AG04449 (cell line): Measurements from ENCODE around the gene PRR5L.

ENCODE experiments used
- CTCF ChIA-PET: fragments of 350-600 bp; formaldehyde crosslinking; extraction: SDS; loops from one replicate; lab custom pipeline; 2021; ENCODE audit warnings: antibody characterized with exemption; lab: Yijun Ruan, JAX
- POLR2A ChIA-PET: fragments of 400-600, 350-600 bp; formaldehyde crosslinking; extraction: SDS; loops from one replicate; lab custom pipeline; 2020; ENCODE audit warnings: antibody characterized with exemption, inconsistent platforms; lab: Yijun Ruan, JAX
- DNase-seq: peaks from one replicate; pipeline ENCODE4 v3.0.0-alpha.2; 2010; ENCODE audit warnings: low read depth, low spot score
- H3K4me3 ChIP-seq: 2 replicates; pipeline ENCODE4 v1.5.1; 2011; ENCODE audit warnings: low read depth, mild to moderate bottlenecking, control low read depth, low read length
- TF ChIP-seq, protein P1 (sequence below): IDR thresholded peaks from one replicate; pipeline ENCODE4 v1.5.1; 2011; ENCODE audit warnings: mild to moderate bottlenecking, moderate library complexity, low read length, control low read depth, inconsistent platforms; ENCODE audit not compliant: insufficient read depth; ENCODE audit errors: missing control alignments

The PRR5L gene

DNA sequence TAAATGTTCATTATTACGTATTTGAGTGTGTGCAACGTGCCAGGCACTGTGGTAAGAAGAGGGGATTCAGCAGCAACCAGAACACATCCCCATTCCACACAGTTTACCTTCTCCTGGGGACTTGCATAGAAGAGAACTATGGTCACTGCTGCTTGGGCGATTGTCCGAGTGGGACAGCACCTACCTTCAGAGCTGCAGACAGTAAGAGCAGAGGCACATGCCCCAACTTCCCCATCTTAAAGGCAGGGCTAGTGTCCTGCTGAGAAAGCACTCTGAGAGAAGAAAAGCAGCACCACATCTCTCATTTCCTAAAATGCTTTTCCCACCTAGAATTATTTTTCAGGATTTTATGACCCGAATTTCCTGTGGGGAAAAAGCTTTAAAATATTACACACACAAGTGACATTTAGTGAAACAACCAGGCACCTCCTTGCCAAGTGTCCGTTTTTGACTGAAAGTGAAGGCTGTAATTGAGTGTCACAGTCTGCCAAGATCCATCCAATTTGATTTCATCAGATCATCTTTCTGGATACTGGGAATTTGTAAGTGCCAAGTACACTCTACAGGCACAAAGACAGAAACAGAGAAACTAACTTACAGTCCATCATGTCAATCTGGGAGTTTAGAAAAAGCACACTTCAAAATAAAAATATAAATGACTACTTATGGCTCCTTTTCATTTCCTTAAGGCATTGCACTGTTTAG is 189.4 kb downstream of the PRR5L start:
- POLR2A ChIA-PET = no interaction called here
- CTCF ChIA-PET = interaction anchor here (1.2 to 2.3 kb wide), 4 partner anchors 8 to 193 kb away, joined by 4 to 18 read pairs (median 10); no protein-coding TSS in a partner anchor
- DNase-seq = no peak
- TF ChIP-seq, protein P1, sequence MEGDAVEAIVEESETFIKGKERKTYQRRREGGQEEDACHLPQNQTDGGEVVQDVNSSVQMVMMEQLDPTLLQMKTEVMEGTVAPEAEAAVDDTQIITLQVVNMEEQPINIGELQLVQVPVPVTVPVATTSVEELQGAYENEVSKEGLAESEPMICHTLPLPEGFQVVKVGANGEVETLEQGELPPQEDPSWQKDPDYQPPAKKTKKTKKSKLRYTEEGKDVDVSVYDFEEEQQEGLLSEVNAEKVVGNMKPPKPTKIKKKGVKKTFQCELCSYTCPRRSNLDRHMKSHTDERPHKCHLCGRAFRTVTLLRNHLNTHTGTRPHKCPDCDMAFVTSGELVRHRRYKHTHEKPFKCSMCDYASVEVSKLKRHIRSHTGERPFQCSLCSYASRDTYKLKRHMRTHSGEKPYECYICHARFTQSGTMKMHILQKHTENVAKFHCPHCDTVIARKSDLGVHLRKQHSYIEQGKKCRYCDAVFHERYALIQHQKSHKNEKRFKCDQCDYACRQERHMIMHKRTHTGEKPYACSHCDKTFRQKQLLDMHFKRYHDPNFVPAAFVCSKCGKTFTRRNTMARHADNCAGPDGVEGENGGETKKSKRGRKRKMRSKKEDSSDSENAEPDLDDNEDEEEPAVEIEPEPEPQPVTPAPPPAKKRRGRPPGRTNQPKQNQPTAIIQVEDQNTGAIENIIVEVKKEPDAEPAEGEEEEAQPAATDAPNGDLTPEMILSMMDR = no peak
- H3K4me3 ChIP-seq = no peak overlapping the region

DNA sequence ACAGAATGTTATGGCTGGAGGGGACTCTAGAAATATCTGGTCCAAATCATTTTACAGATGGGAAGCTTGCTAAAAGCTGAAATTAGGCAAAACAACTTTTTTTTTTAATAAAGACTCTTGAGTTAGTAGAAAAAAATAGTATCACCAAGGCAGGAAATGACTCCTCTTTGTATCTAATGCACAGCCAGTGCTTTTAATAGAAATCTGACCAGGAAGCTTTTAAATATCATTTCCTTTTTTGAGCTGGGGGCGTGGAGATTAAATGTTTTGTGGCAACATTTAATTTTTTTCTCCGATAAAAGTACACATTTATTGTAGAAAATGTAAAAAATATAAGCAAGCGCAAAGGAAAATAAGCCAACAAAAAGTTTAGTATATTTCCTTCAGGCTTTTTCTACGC is 191.5 kb downstream of the PRR5L start:
- no peak for DNase-seq
- POLR2A ChIA-PET = no interaction called here
- CTCF ChIA-PET = interaction anchor here (1.0 to 4.0 kb wide), 11 partner anchors 8 to 198 kb away, joined by 3 to 31 read pairs (median 5); partner anchors contain the start of gene TRAF6
- H3K4me3 ChIP-seq = no peak overlapping the region
- TF ChIP-seq, protein P1 = no peak

DNA sequence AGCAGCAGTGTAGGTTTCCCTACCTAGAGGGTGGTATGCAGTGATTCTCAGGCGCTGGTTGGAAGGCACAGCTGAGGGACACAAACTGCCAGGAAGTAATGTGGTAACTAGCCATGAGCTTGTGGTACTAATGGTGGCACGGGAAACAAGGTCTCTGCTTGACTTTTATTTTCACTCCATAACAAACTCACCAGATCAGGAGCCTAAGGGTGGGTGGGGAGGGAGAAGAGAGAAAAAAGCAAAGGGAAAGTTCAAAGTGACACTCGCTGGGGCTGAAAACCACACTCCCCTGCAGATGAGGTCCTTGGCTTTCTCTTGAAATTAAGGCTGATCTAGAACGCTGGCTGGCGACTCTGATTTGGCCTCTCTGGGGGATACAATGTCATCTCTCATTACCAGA is 192.0 kb downstream of the PRR5L start:
- CTCF ChIA-PET = interaction anchor here (0.7 to 4.0 kb wide), 14 partner anchors 8 to 198 kb away, joined by 3 to 31 read pairs (median 4); partner anchors contain the start of gene TRAF6
- DNase-seq = no peak
- POLR2A ChIA-PET = no interaction called here
- TF ChIP-seq, protein P1 = no peak
- no peak overlapping the region for H3K4me3 ChIP-seq

DNA sequence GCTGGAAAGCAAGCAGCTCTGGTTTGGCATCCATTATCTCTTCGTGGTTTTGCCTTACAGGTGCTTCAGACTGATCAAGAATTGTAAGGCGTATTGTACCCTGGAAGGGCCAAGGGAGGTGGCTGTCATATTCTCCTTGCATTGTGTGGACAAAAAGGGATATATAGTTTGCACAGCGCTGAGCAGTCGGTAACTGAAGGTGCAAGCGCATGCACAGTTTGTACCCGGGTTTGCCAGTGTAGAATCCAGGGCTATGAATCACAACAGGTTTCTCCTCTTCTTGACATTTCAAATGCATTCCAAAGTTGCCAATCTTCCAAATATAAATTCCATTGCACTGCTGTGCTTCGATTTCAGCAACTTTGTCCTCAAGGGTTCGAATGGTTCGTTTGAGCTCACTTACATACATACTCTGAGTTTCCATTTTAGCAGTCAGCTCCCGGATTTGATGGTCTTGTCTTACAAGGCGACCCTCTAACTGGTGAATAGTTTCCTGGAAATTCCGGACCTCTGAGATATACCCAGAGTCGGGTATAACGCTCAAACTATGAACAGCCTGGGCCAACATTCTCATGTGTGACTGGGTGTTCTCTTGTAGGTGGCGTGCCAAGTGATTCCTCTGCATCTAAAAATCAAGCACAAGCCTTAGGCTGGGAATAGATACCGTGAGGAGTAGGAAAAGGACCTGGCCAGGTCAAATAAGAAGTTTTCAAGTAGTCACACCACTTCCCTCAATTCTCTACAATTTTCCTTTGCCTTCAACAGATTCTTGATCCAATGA is 194.1 kb downstream of the PRR5L start:
- ChIA-PET POLR2A (no interaction called here), CTCF (interaction anchor here (1.0 to 11.6 kb wide), 4 partner anchors 12 to 209 kb away, joined by 4 to 243 read pairs (median 18); partner anchors contain the start of genes COMMD9 and PRR5L)

DNA sequence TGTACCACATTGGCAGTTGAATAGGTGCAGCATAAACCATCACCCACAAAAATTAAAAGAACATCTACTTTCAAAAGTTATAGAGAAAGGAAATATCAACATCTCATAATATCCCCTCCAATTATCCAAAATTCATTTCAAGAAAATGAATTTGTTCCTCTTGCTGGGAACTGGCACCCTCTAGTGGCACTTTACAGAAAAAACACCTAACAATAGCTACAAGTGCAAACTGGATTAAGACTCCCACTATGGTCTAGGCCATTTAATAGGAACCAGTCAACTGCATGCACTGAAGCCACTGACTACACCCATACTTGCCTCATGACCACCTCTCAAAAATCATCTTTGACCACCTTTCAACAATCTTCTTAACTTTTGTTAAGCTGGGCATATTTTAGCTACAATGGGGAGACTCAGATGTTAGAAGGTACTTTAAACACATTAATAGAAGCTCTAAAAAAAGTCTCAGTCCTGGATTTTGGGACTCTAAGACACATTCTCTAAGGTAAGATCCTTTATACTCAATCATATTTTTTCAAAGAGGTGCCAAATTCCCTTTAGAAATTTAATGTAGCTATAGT is 196.7 kb downstream of the PRR5L start:
- DNase-seq = no peak
- H3K4me3 ChIP-seq = no peak overlapping the region
- CTCF ChIA-PET = interaction anchor here (0.6 to 11.6 kb wide), 56 partner anchors 8 to 900 kb away, joined by 3 to 243 read pairs (median 4); partner anchors contain the start of genes COMMD9, IFTAP, PRR5L and TRAF6
- POLR2A ChIA-PET = interaction anchor here (0.8 kb wide), 1 partner anchor 16 kb away, joined by 3 read pairs; no protein-coding TSS in a partner anchor
- TF ChIP-seq, protein P1 = peak; percentile 51

More for the DNA sequence above, 194.1 kb downstream of the PRR5L start:
- no peak overlapping the region for H3K4me3 ChIP-seq
- TF ChIP-seq, protein P1 = no peak
- no peak for DNase-seq
